ENCODE results near the gene BRF1. TPM values are rescaled to one million over a fixed set of nuclear protein-coding genes. Genes with fewer than 3 reads are reported as not detected.
A peak's percentile ranks its signal among the peaks of the same experiment; 100 is the strongest.

Gene BRF1, protein sequence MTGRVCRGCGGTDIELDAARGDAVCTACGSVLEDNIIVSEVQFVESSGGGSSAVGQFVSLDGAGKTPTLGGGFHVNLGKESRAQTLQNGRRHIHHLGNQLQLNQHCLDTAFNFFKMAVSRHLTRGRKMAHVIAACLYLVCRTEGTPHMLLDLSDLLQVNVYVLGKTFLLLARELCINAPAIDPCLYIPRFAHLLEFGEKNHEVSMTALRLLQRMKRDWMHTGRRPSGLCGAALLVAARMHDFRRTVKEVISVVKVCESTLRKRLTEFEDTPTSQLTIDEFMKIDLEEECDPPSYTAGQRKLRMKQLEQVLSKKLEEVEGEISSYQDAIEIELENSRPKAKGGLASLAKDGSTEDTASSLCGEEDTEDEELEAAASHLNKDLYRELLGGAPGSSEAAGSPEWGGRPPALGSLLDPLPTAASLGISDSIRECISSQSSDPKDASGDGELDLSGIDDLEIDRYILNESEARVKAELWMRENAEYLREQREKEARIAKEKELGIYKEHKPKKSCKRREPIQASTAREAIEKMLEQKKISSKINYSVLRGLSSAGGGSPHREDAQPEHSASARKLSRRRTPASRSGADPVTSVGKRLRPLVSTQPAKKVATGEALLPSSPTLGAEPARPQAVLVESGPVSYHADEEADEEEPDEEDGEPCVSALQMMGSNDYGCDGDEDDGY
- 42.4 and 46.6 TPM in 2 replicates for total RNA-seq

GRCh38 chr14:105300542-105301102 lies at the start of gene BRF1:
Gene BRF1 (minus strand): TSS chr14:105301001. CDS start chr14:105300629, 372 bp downstream.
- Mint-ChIP-seq H3K9me3 (no peaks in the 10 kb centered on the region), H3K27me3 (no peaks in the 10 kb centered on the region), H3K36me3 (ENCODE audit: low read depth) (peaks cover 9% of the 10 kb centered on the region), H3K4me1 (peaks cover 28% of the 10 kb centered on the region), H3K4me3 (peak within 1 kb of the TSS; percentile 91), H3K27ac (peak within 1 kb of the TSS; percentile 94)
- peak; percentile 99 for DNase-seq
- intact Hi-C loops (cut with micrococcal nuclease) = loop anchor here (1.0 to 2.0 kb wide), 3 partner anchors 15 to 280 kb away; partner anchors contain the start of gene CDCA4

DNA sequence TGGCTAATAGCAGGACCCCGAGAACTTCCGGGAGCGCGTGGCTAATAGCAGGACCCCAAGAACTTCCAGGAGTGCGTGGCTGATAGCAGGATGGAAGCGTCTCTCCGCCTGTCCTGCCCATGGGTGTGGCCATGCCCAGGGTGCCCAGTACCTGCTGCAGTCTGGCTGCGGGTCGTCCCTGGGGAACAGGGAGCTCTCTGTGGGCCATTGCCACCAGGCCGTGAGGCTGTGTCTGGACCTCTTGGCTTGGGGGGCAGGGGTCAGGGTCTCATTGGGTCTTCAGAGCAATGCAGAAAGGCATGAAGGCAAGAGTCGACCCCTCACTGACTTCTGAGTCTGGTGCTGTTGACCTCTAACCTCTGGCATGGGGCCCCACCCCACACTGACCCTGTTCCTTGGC lies 49.2 kb upstream of the BRF1 start:
- no peak overlapping the region for H3K4me3 Mint-ChIP-seq
- intact Hi-C loops (cut with micrococcal nuclease) = no loop called here
- H3K27me3 Mint-ChIP-seq = no peaks in the 10 kb centered on the region
- DNase-seq = no peak
- no peak overlapping the region for H3K27ac Mint-ChIP-seq
- H3K9me3 Mint-ChIP-seq = no peaks in the 10 kb centered on the region
- H3K4me1 Mint-ChIP-seq = peaks cover 2% of the 10 kb centered on the region
- H3K36me3 Mint-ChIP-seq (ENCODE audit: low read depth) = no peaks in the 10 kb centered on the region

DNA sequence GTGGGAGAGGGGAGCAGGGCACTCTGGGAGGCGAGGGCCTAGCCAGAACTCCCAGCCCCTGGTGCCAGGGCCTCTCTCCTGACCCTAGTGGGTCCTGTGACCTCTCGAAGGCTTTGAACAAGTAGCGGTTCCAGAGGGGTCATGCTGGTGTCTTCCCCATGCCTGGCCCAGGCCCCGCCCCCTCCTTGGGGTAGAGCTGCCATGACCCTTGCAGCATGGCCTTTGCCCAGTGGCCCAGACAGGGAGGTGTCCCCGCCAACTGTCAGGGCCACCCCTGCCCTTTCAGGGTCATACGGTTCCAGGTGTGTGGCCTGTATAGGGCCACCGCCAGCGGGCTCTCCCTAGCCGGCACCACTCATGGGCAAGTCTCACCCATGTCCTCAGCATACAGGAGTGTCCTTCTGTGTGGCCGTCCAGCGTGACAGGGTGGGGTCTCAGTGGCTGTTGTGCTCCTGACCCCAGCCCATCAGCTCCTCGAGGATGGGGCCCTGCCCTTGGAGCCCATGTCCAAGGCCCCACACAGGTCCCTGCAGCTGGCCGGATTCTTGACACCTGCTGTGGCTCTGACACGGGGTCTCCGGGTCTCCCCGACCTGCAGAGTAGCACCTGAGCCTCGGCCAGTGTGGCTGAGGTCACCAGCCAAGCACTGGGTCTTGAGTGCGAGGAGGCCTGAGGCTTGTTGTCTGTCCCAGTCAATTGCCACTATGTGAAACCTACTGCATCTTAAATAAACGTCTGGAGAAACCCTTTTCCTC lies 48.3 kb upstream of the BRF1 start:
- intact Hi-C loops (cut with micrococcal nuclease) = no loop called here
- DNase-seq = no peak
- peaks cover 2% of the 10 kb centered on the region for H3K4me1 Mint-ChIP-seq
- no peaks in the 10 kb centered on the region for H3K9me3 Mint-ChIP-seq
- H3K27me3 Mint-ChIP-seq = no peaks in the 10 kb centered on the region
- H3K4me3 Mint-ChIP-seq = no peak overlapping the region
- no peaks in the 10 kb centered on the region for H3K36me3 Mint-ChIP-seq (ENCODE audit: low read depth)
- no peak overlapping the region for H3K27ac Mint-ChIP-seq

DNA sequence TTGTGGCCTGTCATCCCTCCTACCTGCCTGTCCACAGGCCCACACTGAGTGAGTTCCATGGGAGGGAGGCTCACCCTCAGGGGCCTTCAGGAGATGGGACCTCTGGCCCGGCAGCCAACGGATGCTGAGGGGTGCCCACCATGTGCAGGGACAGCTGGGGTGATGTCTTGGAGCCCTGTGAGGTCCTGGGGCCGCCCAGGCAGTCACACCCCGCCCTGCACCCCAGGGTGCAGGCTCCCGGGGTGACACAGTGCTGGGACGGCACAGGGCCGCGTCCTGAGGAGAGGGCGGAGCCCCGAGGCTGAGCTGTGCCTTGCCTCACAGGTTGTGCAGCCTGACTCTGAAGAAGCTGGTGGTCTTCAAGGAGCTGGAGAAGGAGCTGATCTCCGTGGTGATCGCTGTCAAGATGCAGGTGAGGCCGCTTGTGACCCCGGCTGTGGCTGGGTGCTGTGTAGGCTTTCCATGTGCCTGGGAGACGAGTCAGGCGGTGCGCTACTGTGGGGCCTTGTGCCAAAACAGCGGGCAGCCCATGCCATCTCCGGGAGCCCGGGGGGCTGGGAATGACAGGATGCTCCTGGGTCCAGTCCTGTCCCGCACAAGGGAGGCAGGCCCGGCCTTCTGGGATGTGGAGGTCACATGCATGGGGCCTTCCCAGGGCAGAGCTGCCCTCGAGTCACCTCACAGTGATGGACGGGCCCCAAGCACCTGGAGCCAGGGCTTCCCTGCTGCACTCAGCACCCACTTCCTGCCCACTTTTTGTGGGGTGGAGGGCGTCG lies 47.6 kb upstream of the BRF1 start:
- H3K9me3 Mint-ChIP-seq = no peaks in the 10 kb centered on the region
- no peaks in the 10 kb centered on the region for H3K36me3 Mint-ChIP-seq (ENCODE audit: low read depth)
- no peak for DNase-seq
- H3K4me1 Mint-ChIP-seq = peaks cover 2% of the 10 kb centered on the region
- H3K4me3 Mint-ChIP-seq = no peak overlapping the region
- no peak overlapping the region for H3K27ac Mint-ChIP-seq
- intact Hi-C loops (cut with micrococcal nuclease) = no loop called here
- no peaks in the 10 kb centered on the region for H3K27me3 Mint-ChIP-seq

GRCh38 chr14:105347587-105347968 lies 46.8 kb upstream of the BRF1 start:
- no peak overlapping the region for H3K4me3 Mint-ChIP-seq
- peaks cover 2% of the 10 kb centered on the region for H3K4me1 Mint-ChIP-seq
- no peaks in the 10 kb centered on the region for H3K27me3 Mint-ChIP-seq
- intact Hi-C loops (cut with micrococcal nuclease) = no loop called here
- H3K36me3 Mint-ChIP-seq (ENCODE audit: low read depth) = no peaks in the 10 kb centered on the region
- no peak for DNase-seq
- H3K27ac Mint-ChIP-seq = no peak overlapping the region
- no peaks in the 10 kb centered on the region for H3K9me3 Mint-ChIP-seq

GRCh38 chr14:105346876-105347586 lies 46.2 kb upstream of the BRF1 start:
- Mint-ChIP-seq H3K36me3 (ENCODE audit: low read depth) (no peaks in the 10 kb centered on the region), H3K9me3 (no peaks in the 10 kb centered on the region), H3K27me3 (no peaks in the 10 kb centered on the region), H3K27ac (no peak overlapping the region), H3K4me3 (no peak overlapping the region), H3K4me1 (peaks cover 1% of the 10 kb centered on the region)
- DNase-seq = no peak
- intact Hi-C loops (cut with micrococcal nuclease) = no loop called here

GRCh38 chr14:105346200-105346533 lies 45.4 kb upstream of the BRF1 start:
- no peak for DNase-seq
- H3K4me3 Mint-ChIP-seq = no peak overlapping the region
- H3K27me3 Mint-ChIP-seq = no peaks in the 10 kb centered on the region
- intact Hi-C loops (cut with micrococcal nuclease) = no loop called here
- no peaks in the 10 kb centered on the region for H3K9me3 Mint-ChIP-seq
- no peaks in the 10 kb centered on the region for H3K4me1 Mint-ChIP-seq
- H3K36me3 Mint-ChIP-seq (ENCODE audit: low read depth) = no peaks in the 10 kb centered on the region
- H3K27ac Mint-ChIP-seq = no peak overlapping the region

GRCh38 chr14:105343194-105343593 lies 42.4 kb upstream of the BRF1 start:
- Mint-ChIP-seq H3K27me3 (no peaks in the 10 kb centered on the region), H3K9me3 (no peaks in the 10 kb centered on the region), H3K4me1 (no peaks in the 10 kb centered on the region), H3K36me3 (ENCODE audit: low read depth) (no peaks in the 10 kb centered on the region), H3K27ac (no peak overlapping the region), H3K4me3 (no peak overlapping the region)
- intact Hi-C loops (cut with micrococcal nuclease) = no loop called here
- no peak for DNase-seq

DNA sequence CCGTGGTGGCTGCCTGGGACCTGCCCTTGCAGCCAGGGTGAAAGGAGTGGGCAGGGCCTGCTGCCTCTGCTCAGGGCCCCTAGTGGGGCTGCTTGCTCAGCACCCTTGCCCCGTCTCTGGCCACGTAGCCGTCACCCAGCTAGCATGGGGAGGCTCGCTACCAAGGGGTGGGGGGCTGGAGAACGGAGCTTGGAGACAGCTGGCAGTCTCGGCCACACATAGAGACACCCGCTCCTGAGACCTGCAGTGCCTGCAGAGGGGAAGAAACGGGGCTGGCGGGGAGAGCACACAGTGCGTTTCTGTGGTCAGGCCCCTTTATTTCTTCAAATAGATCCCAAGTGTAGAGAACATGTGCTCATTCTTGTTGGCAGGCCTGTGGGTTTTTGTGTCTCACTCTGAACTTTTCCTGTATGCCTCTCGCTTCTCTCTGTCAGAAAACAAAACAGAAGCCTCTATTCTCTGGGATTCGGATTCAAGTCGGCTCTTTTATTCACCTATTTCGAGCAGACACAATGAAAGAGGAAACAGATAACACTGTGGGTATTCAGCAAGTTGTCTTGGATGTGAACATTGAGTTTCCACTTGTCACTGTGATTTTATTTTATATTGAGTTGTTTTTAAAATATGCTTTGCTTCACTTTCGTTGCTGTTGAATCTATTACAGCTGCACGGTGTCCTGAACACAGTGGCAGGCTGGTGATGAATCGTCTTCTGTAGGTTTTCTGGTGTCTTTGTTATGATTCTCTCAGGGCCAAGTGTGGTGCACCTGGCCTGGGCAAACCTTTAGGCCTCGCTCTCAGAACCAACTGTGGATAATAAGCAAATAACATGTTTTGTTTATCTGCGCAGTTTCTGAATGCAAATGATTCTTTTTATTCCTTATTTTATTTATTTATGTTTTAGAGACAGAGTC lies 40.3 kb upstream of the BRF1 start:
- Mint-ChIP-seq H3K36me3 (ENCODE audit: low read depth) (no peaks in the 10 kb centered on the region), H3K4me3 (no peak overlapping the region), H3K4me1 (no peaks in the 10 kb centered on the region), H3K9me3 (no peaks in the 10 kb centered on the region), H3K27ac (no peak overlapping the region), H3K27me3 (no peaks in the 10 kb centered on the region)
- intact Hi-C loops (cut with micrococcal nuclease) = no loop called here
- no peak for DNase-seq

DNA sequence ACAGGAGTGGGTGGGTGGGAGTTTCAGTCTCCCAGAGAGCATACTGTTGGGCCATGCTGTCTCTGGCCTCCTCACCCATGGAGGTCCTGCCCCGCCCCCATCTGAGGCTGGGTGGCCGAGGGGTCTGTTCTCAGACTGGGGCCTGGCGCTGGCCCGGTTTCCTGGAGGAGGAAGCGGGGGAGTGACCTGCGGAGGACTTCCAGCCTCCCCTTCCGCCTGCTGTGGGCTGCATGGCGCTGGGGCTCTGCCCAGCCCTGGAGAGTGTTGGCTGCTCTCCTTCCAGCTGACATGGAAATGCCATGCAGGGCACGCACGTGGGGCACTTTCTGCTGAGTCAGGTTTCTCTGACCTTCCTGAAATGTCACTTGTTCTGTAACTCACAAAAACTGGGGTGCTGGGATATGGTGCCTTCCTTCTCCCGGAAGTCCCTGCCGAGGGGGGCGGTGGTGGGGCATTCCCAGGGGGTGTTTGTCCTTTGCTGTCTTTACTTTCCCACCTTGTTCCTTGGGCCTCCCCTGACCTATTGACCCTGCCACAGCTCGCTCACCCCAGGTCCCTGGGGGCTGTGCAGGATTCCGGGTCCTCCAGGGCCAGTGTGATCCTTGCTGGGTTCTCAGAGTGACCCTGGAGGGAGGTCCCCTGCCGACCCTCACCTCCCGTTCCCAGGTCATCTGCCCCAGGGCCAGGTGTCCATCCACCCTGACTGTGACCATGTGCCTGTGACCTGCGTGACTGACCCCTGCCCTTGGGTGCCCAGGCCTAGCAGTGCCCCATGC lies 37.4 kb upstream of the BRF1 start:
- no peak overlapping the region for H3K27ac Mint-ChIP-seq
- H3K4me3 Mint-ChIP-seq = no peak overlapping the region
- H3K36me3 Mint-ChIP-seq (ENCODE audit: low read depth) = no peaks in the 10 kb centered on the region
- no peaks in the 10 kb centered on the region for H3K4me1 Mint-ChIP-seq
- intact Hi-C loops (cut with micrococcal nuclease) = no loop called here
- no peaks in the 10 kb centered on the region for H3K9me3 Mint-ChIP-seq
- no peak for DNase-seq
- H3K27me3 Mint-ChIP-seq = no peaks in the 10 kb centered on the region

DNA sequence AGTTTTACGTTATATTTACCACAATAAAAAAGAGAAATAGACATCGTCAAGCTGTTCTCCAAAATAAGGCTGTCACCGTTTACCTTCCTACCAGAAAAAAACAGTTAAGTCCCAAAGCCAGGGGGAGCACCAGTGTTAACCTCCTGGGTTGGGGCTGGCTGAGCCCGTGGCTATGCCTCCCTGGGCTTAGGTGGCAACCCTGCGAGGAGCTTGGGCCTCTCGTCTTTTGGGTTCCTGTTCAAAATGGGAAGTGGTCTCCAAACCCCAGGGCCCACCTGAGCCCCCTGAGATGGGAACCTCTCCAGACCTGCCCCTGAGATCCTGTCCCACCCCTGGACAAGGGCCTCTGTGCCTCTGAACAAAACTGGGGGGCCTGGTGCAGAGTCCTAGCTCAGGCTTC lies 36.6 kb upstream of the BRF1 start:
- no peaks in the 10 kb centered on the region for H3K4me1 Mint-ChIP-seq
- H3K27ac Mint-ChIP-seq = no peak overlapping the region
- H3K4me3 Mint-ChIP-seq = no peak overlapping the region
- intact Hi-C loops (cut with micrococcal nuclease) = no loop called here
- H3K36me3 Mint-ChIP-seq (ENCODE audit: low read depth) = no peaks in the 10 kb centered on the region
- no peaks in the 10 kb centered on the region for H3K27me3 Mint-ChIP-seq
- no peaks in the 10 kb centered on the region for H3K9me3 Mint-ChIP-seq
- DNase-seq = no peak

Data from activated CD4-positive, alpha-beta T cell treated with anti-CD3 and anti-CD28 coated beads, Interleukin-2, amount 10 ng/mL, durations not matched to agents 24 days and 14 days (primary cell).